NCI-H2029 (cell line): ENCODE measurements around the gene PCDHGC3.

Experiments
- DNase-seq: peaks from one replicate; lab custom pipeline; 2025; lab: John Stamatoyannopoulos, UW

The PCDHGC3 gene

GRCh38 chr5:141524604-141525597 lies 49.1 kb downstream of the PCDHGC3 start:
- DNase-seq, result peak; percentile 91

- DNase-seq, result no peak
These were observed 49.9 kb downstream of the PCDHGC3 start for GRCh38 chr5:141525653-141526052.

GRCh38 chr5:141527426-141527825 lies 51.7 kb downstream of the PCDHGC3 start:
- DNase-seq, result no peak
